GM10248 (cell line): Measurements from ENCODE around the gene RGS7.

Experiments
- CTCF ChIA-PET: fragments of 300-600 bp; sonication (Branson Sonifier 250); formaldehyde crosslinking; extraction: SDS; loops from one replicate; lab custom pipeline; 2021; ENCODE audit warnings: antibody characterized with exemption; lab: Yijun Ruan, JAX
- POLR2A ChIA-PET: fragments of 350-650 bp; sonication (Branson Sonifier 250); formaldehyde crosslinking; extraction: SDS; loops from one replicate; lab custom pipeline; 2020; ENCODE audit warnings: antibody characterized with exemption; lab: Yijun Ruan, JAX
- DNase-seq: peaks from one replicate; pipeline ENCODE4 v3.0.0; 2012; ENCODE audit errors: extremely low spot score
- CTCF ChIP-seq: IDR thresholded peaks from 2 replicates; pipeline ENCODE4 v1.5.1; 2012; ENCODE audit warnings: mild to moderate bottlenecking, low read depth; ENCODE audit errors: extremely low read depth, missing control alignments, control extremely low read depth

Gene RGS7

GRCh38 chr1:240758296-240758695 is 598.7 kb downstream of the RGS7 start:
- ChIA-PET CTCF (no interaction called here), POLR2A (no interaction called here)
- no peak for DNase-seq
- no peak for TF ChIP-seq CTCF

- POLR2A ChIA-PET: interaction anchor here (0.6 kb wide), 1 partner anchor 1192 kb away, joined by 3 read pairs; no protein-coding TSS in a partner anchor
- DNase-seq: no peak
- TF ChIP-seq CTCF: no peak
- CTCF ChIA-PET: no interaction called here
These were observed 609.1 kb downstream of the RGS7 start for GRCh38 chr1:240747907-240748306.

- no peak for TF ChIP-seq CTCF
- POLR2A ChIA-PET: no interaction called here
- CTCF ChIA-PET: no interaction called here
- DNase-seq: no peak
These were observed 613.3 kb downstream of the RGS7 start for GRCh38 chr1:240743705-240744104.

GRCh38 chr1:240739754-240740153 is 617.3 kb downstream of the RGS7 start:
- CTCF ChIA-PET: interaction anchor here (1.7 kb wide), 1 partner anchor 10 kb away, joined by 5 read pairs; no protein-coding TSS in a partner anchor
- no peak for DNase-seq
- POLR2A ChIA-PET: no interaction called here
- no peak for TF ChIP-seq CTCF

- ChIA-PET POLR2A (no interaction called here), CTCF (interaction anchor here (1.7 kb wide), 1 partner anchor 10 kb away, joined by 5 read pairs; no protein-coding TSS in a partner anchor)
- no peak for TF ChIP-seq CTCF
- no peak for DNase-seq
These were observed 617.9 kb downstream of the RGS7 start for GRCh38 chr1:240739139-240739538.

- CTCF ChIA-PET: no interaction called here
- POLR2A ChIA-PET: no interaction called here
- TF ChIP-seq CTCF: no peak
- no peak for DNase-seq
These were observed 619.2 kb downstream of the RGS7 start for GRCh38 chr1:240737766-240738265.
